Stimulated activated CD4-positive, alpha-beta T cell treated with anti-CD3 and anti-CD28 coated beads, Interleukin-1b, Interleukin-23, amount 100 ng/mL, for 1 hour (primary cell): ENCODE measurements around the gene STX19.

Experiments
- DNase-seq, 2 donors: peaks; one replicate each; pipeline ENCODE4 v3.0.0-alpha.2; 2020; ENCODE audit warnings: low read depth in 2 of 2

Gene STX19

DNA sequence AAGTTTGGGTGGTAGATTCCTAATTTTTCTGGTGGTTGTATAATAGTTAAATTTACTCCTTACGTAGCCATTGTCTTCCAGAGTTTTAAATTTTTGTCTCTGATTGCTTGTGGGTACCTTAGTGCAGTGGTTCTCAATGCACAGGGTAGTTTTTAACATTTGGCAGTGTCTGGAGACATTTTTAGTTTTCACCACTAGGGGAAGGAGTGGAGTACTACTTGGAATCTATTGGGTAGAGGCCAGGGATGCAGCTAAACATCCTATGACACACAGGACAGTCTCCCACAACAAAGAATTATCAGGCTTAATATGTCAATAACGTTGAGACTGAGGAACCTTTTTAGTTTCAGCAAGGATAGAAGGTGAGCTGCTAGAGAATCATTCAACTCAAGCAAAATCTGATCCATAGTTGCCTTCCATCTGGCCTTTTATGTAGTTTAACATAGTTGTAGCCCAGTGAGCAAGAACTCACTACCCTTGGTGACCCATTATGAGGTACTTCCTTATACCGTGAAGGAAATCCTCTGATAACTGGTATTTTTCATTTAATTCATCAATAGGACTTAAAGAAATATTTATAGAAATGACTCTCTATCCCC lies 8.6 kb upstream of the STX19 start:
- no peak for DNase-seq

GRCh38 chr3:94026623-94027022 lies 1.8 kb downstream of the STX19 start:
- DNase-seq, result no peak

DNA sequence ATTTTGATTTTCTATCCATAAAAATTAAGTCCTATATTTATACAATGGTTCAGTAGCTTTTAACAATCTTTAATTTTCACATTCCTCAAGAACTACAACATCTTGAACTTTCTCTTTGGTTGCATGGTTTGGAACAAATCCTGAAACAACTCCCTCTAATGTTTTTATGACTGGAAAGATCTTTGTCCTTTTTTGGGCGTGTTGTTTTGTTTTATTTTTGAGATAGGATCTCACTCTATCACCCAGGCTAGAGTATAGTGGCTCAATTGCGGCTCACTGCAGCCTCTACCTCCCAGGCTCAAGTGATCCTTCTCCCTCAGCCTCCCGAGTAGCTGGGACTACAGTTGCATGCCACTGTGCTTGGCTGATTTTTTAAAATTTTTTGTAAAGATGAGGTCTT lies 4.0 kb downstream of the STX19 start:
- DNase-seq, result no peak

- DNase-seq, result no peak
These were observed 8.1 kb downstream of the STX19 start for GRCh38 chr3:94020293-94020692.

- no peak for DNase-seq
These were observed 8.7 kb downstream of the STX19 start for GRCh38 chr3:94019659-94020058.

GRCh38 chr3:94015025-94015424 lies 13.4 kb downstream of the STX19 start:
- DNase-seq, result no peak

GRCh38 chr3:94012185-94012584 lies 16.2 kb downstream of the STX19 start:
- no peak for DNase-seq

DNA sequence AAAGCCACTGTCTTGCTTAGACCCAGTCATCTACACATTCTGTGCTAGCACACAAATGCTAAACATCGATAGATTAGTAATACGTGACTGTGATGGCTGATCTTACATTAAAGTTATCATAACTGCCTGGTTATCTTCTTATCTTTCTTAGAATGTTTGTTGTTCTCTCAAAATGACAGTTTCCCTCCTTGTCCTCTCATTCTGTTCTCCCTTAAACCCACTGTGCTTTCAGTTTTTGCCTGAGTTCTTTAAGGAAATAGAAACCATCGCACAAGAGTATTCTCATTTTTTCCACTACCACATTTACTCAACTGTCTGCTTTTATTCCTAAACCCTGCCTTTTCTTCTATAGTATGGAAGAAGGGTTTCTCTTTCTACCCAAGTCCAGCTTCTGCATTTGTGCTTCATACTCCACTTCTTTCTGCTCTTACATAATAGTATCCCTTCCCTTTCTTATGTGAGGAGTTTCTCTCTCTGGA lies 17.1 kb downstream of the STX19 start:
- DNase-seq, result no peak

GRCh38 chr3:94009608-94010007 lies 18.8 kb downstream of the STX19 start:
- DNase-seq, result no peak

- DNase-seq, result no peak
These were observed 20.1 kb downstream of the STX19 start for GRCh38 chr3:94008253-94008652.

- no peak for DNase-seq
These were observed 24.0 kb downstream of the STX19 start for GRCh38 chr3:94004301-94004910.

DNA sequence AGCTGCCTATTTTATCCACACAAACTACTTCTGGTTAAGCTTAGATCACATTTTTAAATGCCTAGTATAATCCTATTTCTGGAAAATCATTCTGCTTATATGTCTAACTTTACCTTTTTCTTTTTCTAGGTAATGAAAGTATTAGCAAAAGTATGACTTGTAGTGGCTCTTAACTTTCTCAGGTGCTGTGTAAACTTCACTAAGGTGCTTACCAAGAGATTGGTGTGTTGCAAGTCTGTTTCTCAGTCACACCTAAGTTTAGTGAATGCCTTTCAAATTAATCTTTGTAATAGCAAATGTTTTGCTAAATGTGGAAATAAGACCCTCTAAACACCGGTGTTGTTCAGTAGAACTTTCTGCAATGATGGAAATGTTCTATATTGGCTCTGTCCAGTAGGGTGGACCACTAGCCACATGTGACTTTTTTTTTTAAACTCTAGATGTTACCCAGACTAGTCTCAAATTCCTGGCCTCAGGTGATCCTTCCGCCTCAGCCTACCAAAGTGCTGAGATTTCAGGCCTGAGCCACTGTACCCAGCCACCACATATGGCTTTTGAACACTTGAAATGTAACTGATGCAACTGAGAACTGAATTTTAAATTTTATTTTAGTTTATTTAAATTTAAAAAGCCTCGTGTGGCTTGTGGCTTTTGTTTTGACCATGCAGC lies 26.4 kb downstream of the STX19 start:
- no peak for DNase-seq

GRCh38 chr3:94001191-94001590 lies 27.2 kb downstream of the STX19 start:
- no peak for DNase-seq

- no peak for DNase-seq
These were observed 34.3 kb downstream of the STX19 start for GRCh38 chr3:93994056-93994455.

DNA sequence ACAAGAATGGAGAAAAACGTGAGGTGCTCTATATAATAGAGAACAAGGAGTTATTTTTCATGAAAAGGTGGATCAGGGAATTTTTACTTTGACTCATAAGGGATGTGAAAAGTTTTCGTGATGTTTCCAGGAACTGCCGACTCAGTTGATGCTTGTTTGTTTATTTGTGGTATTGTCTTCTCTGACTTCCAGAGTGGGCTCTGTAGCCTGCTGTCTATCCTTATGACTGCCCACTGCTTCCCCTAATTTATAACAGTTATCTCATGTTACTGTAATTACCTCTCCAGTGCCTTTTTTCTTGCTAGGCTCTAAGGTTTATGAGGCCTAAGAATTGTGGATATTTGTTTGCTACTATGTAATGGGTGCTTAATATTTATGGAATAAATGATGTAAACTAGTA lies 36.2 kb downstream of the STX19 start:
- DNase-seq, result no peak

DNA sequence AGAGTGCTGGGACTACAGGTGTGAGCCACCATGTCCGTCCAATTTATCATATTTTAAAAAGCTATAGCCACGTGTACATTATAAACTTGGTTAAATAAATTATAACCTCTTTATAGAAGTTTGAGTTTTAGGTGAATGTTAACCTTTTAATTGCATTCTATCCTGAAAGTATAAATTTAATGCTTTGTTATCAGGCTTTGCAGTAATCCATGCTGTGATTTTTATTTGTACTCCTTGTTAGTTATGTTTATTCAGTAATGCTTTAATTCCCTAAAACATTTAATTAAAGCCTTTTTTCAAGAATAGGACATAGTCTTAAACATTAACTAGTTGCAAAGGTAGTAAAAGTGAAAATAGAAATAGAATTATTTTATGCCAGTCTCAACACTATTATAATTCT lies 36.8 kb downstream of the STX19 start:
- DNase-seq, result no peak

DNA sequence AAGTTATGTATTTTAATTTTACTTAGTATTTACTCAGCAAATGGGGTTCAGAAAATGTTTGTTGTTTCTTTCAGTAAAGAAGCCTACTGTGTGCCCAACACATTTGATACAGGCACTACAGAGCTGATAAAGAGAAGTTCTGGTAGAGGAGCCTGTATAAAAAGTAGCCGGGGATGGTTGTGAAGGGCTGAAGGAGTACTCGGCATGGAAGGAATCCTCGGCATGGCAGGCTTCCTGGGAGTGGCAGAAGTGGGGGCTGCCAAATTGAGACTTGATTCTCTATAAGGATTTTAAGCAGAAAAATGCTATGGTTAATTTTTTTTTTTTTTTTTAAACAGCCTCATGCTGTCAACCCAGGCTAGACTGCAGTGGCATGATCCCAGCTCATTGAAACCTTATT lies 39.2 kb downstream of the STX19 start:
- DNase-seq, result no peak

DNA sequence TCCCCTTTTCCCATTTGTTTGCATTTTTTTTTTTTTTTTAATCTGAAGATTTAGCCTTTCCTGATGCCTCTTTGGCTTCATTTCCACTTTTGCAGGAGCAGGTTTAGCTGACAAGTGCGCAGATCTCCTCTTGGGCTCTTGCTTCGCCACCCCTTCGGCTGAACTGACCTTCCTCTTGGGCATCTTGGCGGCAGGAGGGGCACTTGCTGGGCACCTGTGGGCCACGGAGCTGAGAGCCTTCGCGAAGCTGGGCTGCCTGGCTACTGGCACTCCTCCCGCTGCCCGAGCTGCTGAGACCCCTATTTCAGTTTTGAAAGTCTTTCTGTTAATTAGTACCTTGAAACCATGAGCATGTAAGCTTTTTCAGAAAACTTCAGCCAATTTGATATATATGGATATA lies 39.6 kb downstream of the STX19 start:
- no peak for DNase-seq

- DNase-seq, result no peak
These were observed 40.1 kb downstream of the STX19 start for GRCh38 chr3:93988283-93988682.

GRCh38 chr3:93984618-93985017 lies 43.8 kb downstream of the STX19 start:
- no peak for DNase-seq

- no peak for DNase-seq
These were observed 45.0 kb downstream of the STX19 start for GRCh38 chr3:93983408-93983807.

DNA sequence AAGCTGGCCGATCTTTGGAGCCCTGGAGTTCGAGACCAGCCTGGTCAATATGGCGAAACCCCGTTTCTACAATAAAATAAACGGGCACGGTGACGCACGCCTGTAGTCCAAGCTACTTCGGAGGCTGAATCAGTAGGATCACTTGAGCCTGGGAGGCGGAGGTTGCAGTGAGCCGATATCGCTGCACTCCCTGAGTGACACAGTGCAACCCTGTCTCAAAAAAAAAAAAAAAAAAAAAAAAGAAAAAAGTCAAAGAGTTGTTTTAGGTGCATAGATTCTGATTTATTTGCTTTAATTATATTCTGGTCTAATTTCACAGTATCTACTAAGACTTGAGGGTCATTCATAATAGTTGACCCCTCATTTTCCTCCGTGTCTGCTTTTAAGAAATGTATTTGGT lies 46.7 kb downstream of the STX19 start:
- DNase-seq, result no peak
